K562 (cell line): ENCODE data around the gene MRPL28. TPM values are rescaled to one million over a fixed set of nuclear protein-coding genes. Genes with fewer than 3 reads are reported as not detected.

Source experiments
- ATAC-seq: fragments of 200-7000 bp; cut with Tn5 transposase; 3 replicates; pipeline ENCODE4 v1.9.1; 2020; ENCODE audit warnings: moderate library complexity
- BruUV-seq: library from RNA; stranded (reverse); fragments of 400-500 nt; replicated peaks from 2 replicates; lab custom pipeline; 2021; lab: Mats Ljungman, UMichigan
- CTCF ChIA-PET: fragments of 300-600 bp; formaldehyde crosslinking; extraction: SDS; loops from one replicate; lab custom pipeline; 2021; ENCODE audit warnings: low intra/inter-chr PET ratio; lab: Yijun Ruan, JAX
- POLR2A ChIA-PET: fragments of 300-600, 350-650 bp; sonication (Branson Sonifier 250); formaldehyde crosslinking; extraction: SDS; loops from one replicate; lab custom pipeline; 2021; ENCODE audit warnings: antibody characterized with exemption, inconsistent platforms; lab: Yijun Ruan, JAX
- DNase-seq, 4 experiments: peaks; one replicate each; pipeline versions ENCODE4 v3.0.0 to v3.0.0-alpha.2; 2011 to 2018; ENCODE audit warnings: low spot score in 3 of 4, mixed read lengths in 3 of 4; ENCODE audit errors: extremely low read depth in 1 of 4
- FAIRE-seq: peaks from 2 replicates; lab custom pipeline; 2011; peaks lifted over from hg19 to GRCh38; lab: Jason Lieb, UNC
- H2AFZ ChIP-seq: 2 replicates; pipeline ENCODE4 v1.6.0; 2011; ENCODE audit warnings: low read depth, low read length, control low read depth, inconsistent platforms
- H3K27ac ChIP-seq: fragments of 200-600 bp; 3 replicates; pipeline ENCODE4 v1.8.0; 2011; ENCODE audit warnings: low read depth, mild to moderate bottlenecking, control low read depth, inconsistent platforms, low read length, moderate library complexity, mixed read lengths; ENCODE audit errors: extremely low read depth
- H3K27me3 ChIP-seq, 2 experiments: fragments of 300-600 bp in 1 of 2; 2 replicates in 1 of 2; 3 replicates in 1 of 2; pipeline versions ENCODE4 v1.6.0 to v1.8.0; 2011; ENCODE audit warnings: inconsistent platforms in 2 of 2, low read length in 2 of 2, mild to moderate bottlenecking in 1 of 2, mixed read lengths in 1 of 2, moderate library complexity in 1 of 2; ENCODE audit not compliant: control insufficient read depth in 2 of 2, insufficient read depth in 2 of 2
- H3K36me3 ChIP-seq: fragments of 300-600 bp; 3 replicates; pipeline ENCODE4 v1.8.0; 2011; ENCODE audit warnings: mild to moderate bottlenecking, low read length, inconsistent platforms; ENCODE audit not compliant: control insufficient read depth, insufficient read depth
- H3K4me1 ChIP-seq, 2 experiments: fragments of 200-600 bp in 1 of 2; replicated peaks in 1 of 2; 2 replicates in 1 of 2; 3 replicates in 1 of 2; pipeline versions ENCODE4 v1.5.1 to v1.8.0; 2011; ENCODE audit warnings: inconsistent platforms in 2 of 2, low read length in 2 of 2, mild to moderate bottlenecking in 1 of 2, mixed read lengths in 1 of 2, moderate library complexity in 1 of 2; ENCODE audit not compliant: control insufficient read depth in 2 of 2, insufficient read depth in 2 of 2
- H3K4me2 ChIP-seq: 2 replicates; pipeline ENCODE4 v1.6.1; 2011; ENCODE audit warnings: low read length, control low read depth, inconsistent platforms, mixed read lengths; ENCODE audit not compliant: insufficient read depth
- H3K4me3 ChIP-seq: fragments of 200-600 bp; sonication (generic), shearing (Covaris generic); 2 replicates; pipeline ENCODE4 v1.5.1; 2016; ENCODE audit warnings: control low read depth, inconsistent platforms
- H3K79me2 ChIP-seq: fragments of 200-600 bp; 3 replicates; pipeline ENCODE4 v1.8.0; 2011; ENCODE audit warnings: low read length, inconsistent platforms; ENCODE audit not compliant: control insufficient read depth, insufficient read depth
- H3K9ac ChIP-seq, 2 experiments: 2 replicates each; pipeline versions ENCODE4 v1.6.0 to v1.6.1; 2011; ENCODE audit warnings: low read depth in 2 of 2, low read length in 2 of 2, control low read depth in 1 of 2, inconsistent platforms in 1 of 2, mild to moderate bottlenecking in 1 of 2, mixed read lengths in 1 of 2; ENCODE audit not compliant: insufficient read depth in 1 of 2
- H3K9me1 ChIP-seq: one replicate; pipeline ENCODE4 v1.6.0; 2011; ENCODE audit warnings: inconsistent platforms, mild to moderate bottlenecking, low read length, moderate library complexity; ENCODE audit not compliant: control insufficient read depth, insufficient read depth
- H3K9me3 ChIP-seq: replicated peaks from 2 replicates; pipeline ENCODE4 v1.5.1; 2011; ENCODE audit warnings: low read depth, low read length, inconsistent platforms; ENCODE audit not compliant: control insufficient read depth, insufficient read depth
- H4K20me1 ChIP-seq: replicated peaks from 2 replicates; pipeline ENCODE4 v1.6.1; 2011; ENCODE audit warnings: low read length, inconsistent platforms, mixed read lengths; ENCODE audit not compliant: control insufficient read depth, insufficient read depth
- ATF1 ChIP-seq, 2 experiments: fragments of 450-650 bp in 1 of 2; IDR thresholded peaks; 2 replicates each; pipeline ENCODE4 v1.6.1; 2016; ENCODE audit warnings: missing compliant biosample characterization in 1 of 2, missing genetic modification characterization in 1 of 2
- HNRNPH1 ChIP-seq: fragments of 200-400 bp; formaldehyde crosslinking; optimal IDR thresholded peaks from 2 replicates; pipeline ENCODE3; 2017; ENCODE audit warnings: low read depth, mild to moderate bottlenecking, low read length, moderate library complexity
- KAT2B ChIP-seq: IDR thresholded peaks from one replicate; pipeline ENCODE4 v1.6.1; 2012; ENCODE audit warnings: low read depth, mild to moderate bottlenecking, control low read depth, inconsistent platforms, low read length, moderate library complexity
- MCM2 ChIP-seq: fragments of 450-650 bp; IDR thresholded peaks from 2 replicates; pipeline ENCODE4 v1.6.1; 2017; ENCODE audit warnings: low read depth, mild to moderate bottlenecking
- POLR3A ChIP-seq: IDR thresholded peaks from 2 replicates; pipeline ENCODE4 v1.6.1; 2011; ENCODE audit warnings: borderline replicate concordance, mild to moderate bottlenecking, moderate library complexity; ENCODE audit not compliant: insufficient read length, insufficient read depth; ENCODE audit errors: extremely low read depth
- TEAD2 ChIP-seq: fragments of 450-650 bp; IDR thresholded peaks from 2 replicates; pipeline ENCODE4 v1.6.1; 2016; ENCODE audit warnings: missing genetic modification characterization, control low read depth, missing compliant biosample characterization
- ZNF75A ChIP-seq: fragments of 450-650 bp; formaldehyde crosslinking; IDR thresholded peaks from 2 replicates; pipeline ENCODE4 v1.4.0; 2020; ENCODE audit warnings: mild to moderate bottlenecking
- ZNF766 ChIP-seq: fragments of 200-800 bp; sonication (Bioruptor generic); conservative IDR thresholded peaks from 2 replicates; pipeline ENCODE4 v1.6.1; 2016; ENCODE audit warnings: missing genetic modification characterization, missing compliant biosample characterization
- WGBS: fragments of 100-300 bp; shearing (Covaris generic); methylation state at CpG from one replicate; pipeline ENCODE4 v1.1.6; 2016; ENCODE audit warnings: low coverage, mixed read lengths; ENCODE audit not compliant: insufficient coverage; ENCODE audit errors: missing lambda C conversion rate; 5-methylcytosine and 5-hydroxymethylcytosine counted together
- in situ Hi-C: fragments of 300-500 bp; cut with MboI; formaldehyde crosslinking; loops from 4 replicates; pipeline ENCODE4 v1.15.0; 2018; ENCODE audit warnings: inconsistent platforms, mixed read lengths
- intact Hi-C: fragments of 100-400 bp; cut with micrococcal nuclease; formaldehyde crosslinking; loops from 2 replicates; pipeline ENCODE4 v1.14.2; 2022
- polyA plus RNA-seq, 8 experiments: library from polyadenylated mRNA; depleted of rRNA in 4 of 8; stranded (reverse) in 5 of 8; unstranded in 3 of 8; fragments of >200 nt; fragmentation: Nextera tagmentation in 2 of 8; fragmentation: Illumina TruSeq in 1 of 8; extraction: Ambion mirVana in 2 of 8; extraction: Trizol in 1 of 8; gene quantifications; 2 replicates each; pipeline versions ENCODE4 v1.2.1 to v1.2.3, GENCODE V29; 2011 to 2014; ENCODE audit warnings: inconsistent platforms in 1 of 8, missing spikeins in 1 of 8
- total RNA-seq, 7 experiments: library from RNA; depleted of rRNA in 6 of 7; stranded (reverse); fragments of >200 nt in 6 of 7; fragmentation: Illumina TruSeq in 2 of 7; extraction: Trizol in 2 of 7; gene quantifications; 2 replicates each; pipeline versions ENCODE4 v1.2.1 to v1.2.3, GENCODE V29; 2011 to 2021; ENCODE audit warnings: low replicate concordance in 1 of 7
- TF ChIP-seq, protein P1 (sequence below): fragments of 450-650 bp; IDR thresholded peaks from 2 replicates; pipeline ENCODE4 v1.6.1; 2016; ENCODE audit warnings: antibody characterized with exemption
- TF ChIP-seq, protein P2 (sequence below): fragments of 450-650 bp; IDR thresholded peaks from 2 replicates; pipeline ENCODE4 v1.6.1; 2016

Gene MRPL28
- total and polyA plus RNA-seq, 9 of the 15 experiments (the other 6 are each of a cell fraction or from before 2014, with no cell fraction given) = 2.5 to 323 (median 175) TPM

DNA sequence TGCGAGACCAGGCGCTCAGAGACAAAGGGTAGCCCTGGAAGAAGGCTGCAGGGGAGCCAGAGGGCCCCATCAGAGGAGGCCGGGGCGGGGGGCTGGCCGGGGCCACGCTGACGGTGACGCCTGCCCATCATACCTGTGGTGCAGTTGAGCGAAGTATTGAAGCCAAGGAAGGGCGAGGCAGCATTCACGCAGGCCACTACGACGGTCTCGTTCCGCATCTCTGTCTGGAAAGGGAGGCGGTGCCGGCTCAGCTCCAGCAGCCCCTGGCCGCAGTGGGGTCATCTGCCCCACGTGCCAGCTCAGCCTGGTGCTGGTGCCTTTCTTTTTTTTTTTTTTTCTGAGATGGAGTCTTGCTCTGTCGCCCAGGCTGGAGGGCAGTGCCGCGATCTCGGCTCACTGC lies 4.9 kb upstream of the MRPL28 start:
- Histone ChIP-seq H3K79me2 (peaks cover 17% of the 10 kb centered on the region), H3K9ac (no peak overlapping the region; a peak in 1 of 4 replicates), H2AFZ (no peak overlapping the region), H3K27ac (no peak overlapping the region), H3K4me3 (no peak overlapping the region)
- BruUV-seq = no TSS peak
- 94% methylated on average over 12 of the region's 23 CpGs for WGBS
- intact Hi-C loops = no loop called here
- DNase-seq = no peak
- in situ Hi-C loops = no loop called here
- CTCF ChIA-PET = no interaction called here
- TF ChIP-seq ZNF766 = no peak
- TF ChIP-seq, protein P1, sequence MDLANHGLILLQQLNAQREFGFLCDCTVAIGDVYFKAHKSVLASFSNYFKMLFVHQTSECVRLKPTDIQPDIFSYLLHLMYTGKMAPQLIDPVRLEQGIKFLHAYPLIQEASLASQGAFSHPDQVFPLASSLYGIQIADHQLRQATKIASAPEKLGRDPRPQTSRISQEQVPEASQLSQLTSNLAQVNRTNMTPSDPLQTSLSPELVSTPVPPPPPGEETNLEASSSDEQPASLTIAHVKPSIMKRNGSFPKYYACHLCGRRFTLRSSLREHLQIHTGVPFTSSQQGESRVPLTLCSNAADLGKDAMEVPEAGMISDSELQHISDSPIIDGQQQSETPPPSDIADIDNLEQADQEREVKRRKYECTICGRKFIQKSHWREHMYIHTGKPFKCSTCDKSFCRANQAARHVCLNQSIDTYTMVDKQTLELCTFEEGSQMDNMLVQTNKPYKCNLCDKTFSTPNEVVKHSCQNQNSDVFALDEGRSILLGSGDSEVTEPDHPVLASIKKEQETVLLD = no peak
- TF ChIP-seq, protein P2, sequence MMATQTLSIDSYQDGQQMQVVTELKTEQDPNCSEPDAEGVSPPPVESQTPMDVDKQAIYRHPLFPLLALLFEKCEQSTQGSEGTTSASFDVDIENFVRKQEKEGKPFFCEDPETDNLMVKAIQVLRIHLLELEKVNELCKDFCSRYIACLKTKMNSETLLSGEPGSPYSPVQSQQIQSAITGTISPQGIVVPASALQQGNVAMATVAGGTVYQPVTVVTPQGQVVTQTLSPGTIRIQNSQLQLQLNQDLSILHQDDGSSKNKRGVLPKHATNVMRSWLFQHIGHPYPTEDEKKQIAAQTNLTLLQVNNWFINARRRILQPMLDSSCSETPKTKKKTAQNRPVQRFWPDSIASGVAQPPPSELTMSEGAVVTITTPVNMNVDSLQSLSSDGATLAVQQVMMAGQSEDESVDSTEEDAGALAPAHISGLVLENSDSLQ = no peak
- no peak for TF ChIP-seq TEAD2 (tag)
- TF ChIP-seq ZNF75A (CRISPR knock-in tag) = no peak
- TF ChIP-seq ATF1 (CRISPR knock-in tag; IDR thresholded peaks at IDR 0.05) = no peak
- no peak for TF ChIP-seq ATF1 (tag; IDR thresholded peaks at IDR 0.05)
- no peak for TF ChIP-seq MCM2
- TF ChIP-seq HNRNPH1 = no peak
- no peak for TF ChIP-seq KAT2B
- TF ChIP-seq POLR3A = no peak
- TF ChIP-seq, all 486 proteins: peak for 0
- Histone ChIP-seq H3K9me3 (no peaks in the 10 kb centered on the region), H3K27me3 (no peaks in the 10 kb centered on the region), H3K36me3 (peaks cover 64% of the 10 kb centered on the region; the same call in 2 of the 3 replicates), H3K4me2 (no peak overlapping the region), H3K4me1 (peaks cover 9 to 58% of the 10 kb centered on the region in 2 experiments), H4K20me1 (no peaks in the 10 kb centered on the region), H3K9me1 (peaks cover 5% of the 10 kb centered on the region)
- POLR2A ChIA-PET = interaction anchor here (0.6 to 1.2 kb wide), 4 partner anchors 12 to 1586 kb away, joined by 3 to 4 read pairs (median 4); no protein-coding TSS in a partner anchor
- ATAC-seq (no peak), FAIRE-seq (no peak)
